KOPT-K1 (cell line): ENCODE data around the gene GREM1.

ENCODE experiments used
- H3K27ac ChIP-seq: fragments of 200-600 bp; sonication (generic); 2 replicates; pipeline ENCODE4 v1.5.1; 2016; ENCODE audit warnings: antibody characterized with exemption, mild to moderate bottlenecking, low read depth, low read length; ENCODE audit not compliant: poor library complexity, severe bottlenecking
- H3K36me3 ChIP-seq: fragments of 200-600 bp; sonication (generic); 2 replicates; pipeline ENCODE4 v1.5.1; 2017; ENCODE audit warnings: antibody characterized with exemption, mild to moderate bottlenecking, low read length, moderate library complexity; ENCODE audit not compliant: insufficient read depth
- H3K9me3 ChIP-seq: fragments of 200-600 bp; sonication (generic); 2 replicates; pipeline ENCODE4 v1.5.1; 2017; ENCODE audit warnings: antibody characterized with exemption, low read length, mild to moderate bottlenecking; ENCODE audit not compliant: insufficient read depth, poor library complexity, severe bottlenecking

The GREM1 gene

DNA sequence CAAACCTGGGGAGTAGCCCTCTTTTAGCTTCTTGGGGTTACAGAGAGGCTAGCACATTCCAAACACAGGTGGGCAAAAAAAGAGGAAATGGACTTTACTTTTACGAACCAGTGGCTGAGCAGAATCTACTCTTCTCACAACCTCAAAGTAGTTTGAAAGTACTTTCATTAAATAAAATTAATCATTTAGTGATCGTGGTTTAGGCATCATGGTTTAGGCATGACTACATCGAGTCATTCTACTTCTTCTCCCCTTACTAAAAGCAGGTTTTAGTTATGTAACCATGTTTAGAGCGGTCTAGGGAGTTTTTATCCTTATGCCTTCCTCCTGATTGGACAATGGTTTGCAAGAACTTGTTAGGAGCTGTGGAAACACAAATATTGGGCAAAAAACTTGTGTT lies 2.5 kb upstream of the GREM1 start:
- Histone ChIP-seq H3K27ac (no peak overlapping the region), H3K9me3 (peaks cover 5% of the 10 kb centered on the region), H3K36me3 (no peaks in the 10 kb centered on the region)

DNA sequence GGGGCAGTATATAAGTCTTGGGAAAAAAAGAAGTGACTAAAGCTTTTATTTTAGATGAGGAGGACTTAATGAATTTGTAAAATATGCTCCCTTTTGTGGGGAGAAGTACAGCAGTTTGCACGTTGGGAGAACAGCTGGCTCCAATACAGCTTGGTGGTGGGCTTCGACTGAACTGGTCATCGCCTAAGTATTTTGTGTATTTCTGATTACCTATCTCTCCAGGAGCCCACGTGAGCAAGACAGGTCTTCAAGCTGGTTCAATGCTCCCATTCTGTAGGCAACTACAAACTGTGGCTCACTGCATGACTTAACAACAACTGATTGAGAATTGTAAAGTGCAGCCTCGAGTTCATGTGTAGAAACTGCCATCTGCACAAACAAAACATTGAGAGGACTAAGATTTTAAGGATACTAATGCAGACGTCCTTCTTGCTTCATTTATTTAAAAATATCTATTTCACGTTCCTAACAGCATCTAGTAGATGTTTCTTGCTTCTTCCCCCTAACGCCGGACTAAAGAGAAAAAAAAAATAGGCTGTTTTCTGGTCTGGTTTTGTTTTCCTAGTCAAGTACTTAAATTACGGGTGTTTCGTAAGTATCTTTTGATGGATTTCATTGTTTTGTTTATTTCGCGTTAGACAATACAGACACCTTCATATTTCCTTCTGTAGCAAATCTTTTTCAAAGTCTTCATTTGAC lies 1.4 kb upstream of the GREM1 start:
- Histone ChIP-seq H3K27ac (no peak overlapping the region), H3K9me3 (peaks cover 5% of the 10 kb centered on the region), H3K36me3 (no peaks in the 10 kb centered on the region)

DNA sequence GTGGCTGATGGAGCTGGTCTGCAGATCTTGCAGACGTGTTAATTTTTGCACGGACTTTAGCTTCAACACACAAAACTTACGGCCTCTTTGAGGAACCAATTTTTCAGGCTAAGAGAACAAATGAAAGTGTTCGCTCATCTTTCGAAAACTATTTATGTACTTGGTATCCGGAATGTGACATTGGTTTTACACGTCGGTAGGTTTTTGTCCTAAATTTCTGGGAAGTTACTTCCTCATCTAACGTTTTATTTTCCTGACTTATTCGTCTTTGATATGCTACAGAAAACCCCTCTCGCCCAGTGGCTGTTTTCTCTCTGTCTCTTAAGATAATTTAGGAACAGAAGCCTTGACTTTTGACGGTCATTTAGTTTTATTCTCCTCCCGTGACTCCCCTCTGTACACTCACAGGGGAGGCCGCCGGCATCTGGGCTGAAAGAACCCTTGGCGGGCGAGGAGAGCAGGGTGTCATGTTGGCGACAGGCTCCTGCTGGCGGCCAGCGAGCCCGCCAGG lies 834 bp upstream of the GREM1 start:
- Histone ChIP-seq H3K27ac (no peak overlapping the region), H3K9me3 (peaks cover 5% of the 10 kb centered on the region), H3K36me3 (no peaks in the 10 kb centered on the region)

DNA sequence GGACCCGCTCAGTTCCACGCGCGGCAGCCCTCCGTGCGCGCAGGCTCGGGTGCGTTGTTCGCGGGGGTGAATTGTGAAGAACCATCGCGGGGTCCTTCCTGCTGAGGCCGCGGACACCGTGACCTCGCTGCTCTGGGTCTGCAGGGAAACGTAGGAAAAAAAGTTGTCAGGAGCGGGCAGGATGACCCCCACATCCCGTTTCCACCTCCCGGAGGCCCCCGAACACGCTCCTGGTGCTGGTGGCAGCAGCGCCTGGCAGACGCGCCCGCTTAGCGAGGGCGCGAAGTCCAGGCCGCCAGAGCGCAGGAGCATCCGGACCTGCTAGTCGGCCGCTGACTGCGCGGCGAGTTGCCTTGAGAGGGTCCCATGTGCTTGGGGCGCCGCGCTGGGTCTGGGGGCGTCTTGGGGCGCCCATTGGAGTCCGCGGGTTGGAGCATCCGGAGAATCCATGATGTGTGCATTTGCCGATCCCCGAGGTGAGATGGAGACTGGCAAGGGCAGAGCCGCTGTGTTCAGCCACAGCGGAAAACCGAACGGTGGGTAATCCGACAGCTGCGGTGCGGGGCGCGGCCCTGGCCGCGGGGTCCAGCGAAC lies 520 bp downstream of the GREM1 start:
- no peak overlapping the region for H3K27ac ChIP-seq
- H3K36me3 ChIP-seq: no peaks in the 10 kb centered on the region
- H3K9me3 ChIP-seq: peaks cover 5% of the 10 kb centered on the region

DNA sequence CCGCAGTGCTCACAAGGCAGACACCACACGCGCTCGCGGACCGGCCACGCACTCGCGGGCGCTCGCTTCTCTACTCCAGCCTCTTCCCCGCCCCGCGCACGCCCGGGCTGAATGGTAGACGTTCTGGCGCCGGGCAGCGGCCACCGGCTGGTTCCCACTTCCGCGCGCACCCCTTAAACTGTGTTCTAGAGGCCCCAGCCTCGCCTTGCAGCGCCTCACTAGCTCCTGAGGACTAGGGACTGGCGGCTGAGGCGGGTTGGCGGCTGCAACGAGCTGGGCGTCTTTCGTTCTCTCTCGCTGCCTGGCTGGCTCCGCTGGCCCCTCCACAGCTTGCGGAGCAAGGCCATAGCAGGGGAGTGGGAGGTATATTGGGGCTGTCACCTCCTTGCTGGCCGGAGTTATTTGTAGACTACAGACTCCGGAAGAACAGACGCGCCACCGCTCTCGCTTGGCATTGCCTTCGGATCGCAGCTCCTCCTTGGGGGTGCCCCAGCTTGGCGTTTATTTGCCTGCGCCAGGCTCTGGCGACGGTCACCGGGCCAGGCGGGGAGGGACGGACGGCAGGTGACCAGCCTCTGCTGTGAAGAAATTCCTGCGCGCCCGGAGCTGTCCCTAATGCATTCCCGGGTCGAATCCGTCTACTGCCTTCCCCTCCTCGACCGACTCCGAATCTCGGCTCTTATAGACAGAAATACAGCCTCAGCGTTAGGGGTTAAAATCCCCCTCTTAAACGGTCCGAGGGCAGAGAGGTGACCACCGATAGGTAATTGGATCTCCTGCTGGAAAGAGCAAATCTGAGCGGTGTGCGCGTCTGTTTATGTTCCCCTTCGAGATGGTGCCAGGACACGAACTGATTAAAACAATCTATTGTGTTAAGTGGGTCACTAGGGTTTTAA lies 1.3 kb downstream of the GREM1 start:
- H3K9me3 ChIP-seq: peaks cover 5% of the 10 kb centered on the region
- H3K36me3 ChIP-seq: no peaks in the 10 kb centered on the region
- H3K27ac ChIP-seq: no peak overlapping the region

DNA sequence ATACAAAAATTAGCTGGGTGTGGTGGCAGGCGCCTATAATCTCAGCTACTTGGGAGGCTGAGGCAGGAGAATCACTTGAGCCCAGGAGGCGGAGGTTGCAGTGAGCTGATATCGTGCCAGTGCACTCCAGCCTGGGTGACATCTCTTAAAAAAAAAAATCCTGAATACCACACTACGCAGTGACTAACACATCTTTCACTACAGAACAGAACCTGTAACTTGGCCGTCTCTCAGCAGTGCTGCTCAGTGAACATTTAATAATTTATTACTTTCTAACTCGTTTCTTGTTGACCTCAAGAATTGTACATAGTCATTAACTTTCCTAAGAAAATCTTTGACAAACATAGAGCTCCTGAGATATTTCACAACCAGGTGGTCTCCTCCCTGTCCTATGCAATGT lies 3.8 kb downstream of the GREM1 start:
- H3K36me3 ChIP-seq: no peaks in the 10 kb centered on the region
- no peak overlapping the region for H3K27ac ChIP-seq
- H3K9me3 ChIP-seq: peaks cover 1% of the 10 kb centered on the region

DNA sequence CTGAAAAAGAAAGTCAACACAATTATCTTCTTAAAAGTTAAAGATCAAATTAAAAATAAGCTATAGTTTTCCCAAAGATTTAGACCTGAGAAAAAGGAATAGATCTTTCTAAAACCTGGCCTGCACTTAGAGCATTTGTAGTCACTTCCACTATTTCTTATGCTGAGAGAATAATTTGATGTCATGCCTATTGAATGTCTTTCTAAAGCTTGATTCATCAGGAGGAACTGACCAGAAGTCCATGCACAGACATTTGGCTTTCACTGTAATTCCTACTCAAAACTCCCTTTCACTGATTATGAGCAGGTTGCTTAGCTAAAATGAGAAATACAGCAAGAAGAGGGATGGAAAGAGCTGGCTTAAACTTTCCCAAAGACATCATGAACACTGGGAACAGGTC lies 4.3 kb downstream of the GREM1 start:
- no peaks in the 10 kb centered on the region for H3K9me3 ChIP-seq
- H3K27ac ChIP-seq: no peak overlapping the region
- no peaks in the 10 kb centered on the region for H3K36me3 ChIP-seq

DNA sequence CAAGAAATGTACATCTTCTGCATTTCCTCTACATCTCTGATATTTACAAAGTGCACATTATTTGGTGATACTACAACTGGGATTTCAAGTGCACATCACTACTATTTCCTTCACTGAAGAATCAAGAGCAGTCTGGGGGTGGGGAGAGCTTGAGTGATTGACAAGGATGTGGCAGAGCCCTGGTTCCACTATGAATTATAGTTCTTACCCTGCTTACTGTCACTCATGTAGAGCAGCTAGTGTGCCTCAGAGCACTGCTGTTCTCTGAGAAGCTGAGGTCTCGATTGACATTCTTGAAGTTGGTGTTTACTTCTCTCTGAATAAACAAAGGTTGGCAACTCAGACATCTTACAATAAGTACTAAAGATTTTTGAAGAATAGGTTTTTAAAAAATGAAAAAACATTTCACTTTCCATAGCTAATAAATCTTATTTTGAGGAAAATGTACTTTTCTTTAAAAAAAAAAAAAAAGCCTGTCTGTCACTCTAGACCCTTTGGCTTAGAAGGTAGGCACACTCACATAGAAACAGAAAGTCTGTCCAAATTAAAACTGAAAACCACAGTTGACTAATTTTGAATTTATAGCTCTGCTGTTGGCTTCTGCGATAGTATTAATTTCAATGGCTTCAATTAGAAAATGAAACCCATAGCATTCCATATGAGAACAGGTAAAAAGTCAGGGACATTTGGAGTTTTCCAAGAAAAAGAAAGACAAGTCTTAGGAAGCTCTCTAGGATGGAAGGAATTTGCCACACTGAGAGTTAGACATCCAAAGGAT lies 5.6 kb downstream of the GREM1 start:
- Histone ChIP-seq H3K36me3 (no peaks in the 10 kb centered on the region), H3K9me3 (no peaks in the 10 kb centered on the region), H3K27ac (no peak overlapping the region)

DNA sequence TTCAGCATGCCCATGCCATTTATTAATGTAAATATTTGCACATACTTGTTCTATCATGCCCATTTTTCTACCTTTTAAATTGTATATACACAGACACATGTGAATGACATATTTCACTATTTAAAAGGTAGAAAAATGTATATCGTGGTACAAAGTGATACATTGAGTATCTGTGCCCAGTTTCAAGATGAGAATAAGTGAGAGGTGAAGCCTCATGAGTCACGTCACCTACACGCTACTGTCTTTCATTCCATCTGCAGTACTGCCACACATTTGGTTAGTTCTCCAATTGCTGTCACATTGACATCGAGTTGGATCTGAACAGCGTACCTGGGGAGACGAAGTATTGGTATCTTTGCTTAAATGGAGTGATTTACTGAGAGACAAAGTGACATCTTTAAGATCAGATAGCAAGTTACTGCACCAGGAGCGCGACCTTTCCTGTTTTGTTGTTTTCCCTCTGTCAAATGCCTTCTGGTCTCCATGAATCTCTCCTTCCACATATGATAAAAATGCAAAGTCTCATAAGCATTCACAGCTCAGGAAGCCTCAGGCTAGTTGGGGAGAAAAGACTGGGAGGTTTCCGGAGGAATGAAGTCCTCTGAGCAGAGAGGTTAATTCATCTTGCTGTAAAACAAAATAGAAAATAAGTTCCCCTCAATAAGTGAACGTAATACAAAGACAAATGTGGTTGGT lies 12.0 kb downstream of the GREM1 start:
- H3K27ac ChIP-seq: no peak overlapping the region
- no peaks in the 10 kb centered on the region for H3K36me3 ChIP-seq
- no peaks in the 10 kb centered on the region for H3K9me3 ChIP-seq

DNA sequence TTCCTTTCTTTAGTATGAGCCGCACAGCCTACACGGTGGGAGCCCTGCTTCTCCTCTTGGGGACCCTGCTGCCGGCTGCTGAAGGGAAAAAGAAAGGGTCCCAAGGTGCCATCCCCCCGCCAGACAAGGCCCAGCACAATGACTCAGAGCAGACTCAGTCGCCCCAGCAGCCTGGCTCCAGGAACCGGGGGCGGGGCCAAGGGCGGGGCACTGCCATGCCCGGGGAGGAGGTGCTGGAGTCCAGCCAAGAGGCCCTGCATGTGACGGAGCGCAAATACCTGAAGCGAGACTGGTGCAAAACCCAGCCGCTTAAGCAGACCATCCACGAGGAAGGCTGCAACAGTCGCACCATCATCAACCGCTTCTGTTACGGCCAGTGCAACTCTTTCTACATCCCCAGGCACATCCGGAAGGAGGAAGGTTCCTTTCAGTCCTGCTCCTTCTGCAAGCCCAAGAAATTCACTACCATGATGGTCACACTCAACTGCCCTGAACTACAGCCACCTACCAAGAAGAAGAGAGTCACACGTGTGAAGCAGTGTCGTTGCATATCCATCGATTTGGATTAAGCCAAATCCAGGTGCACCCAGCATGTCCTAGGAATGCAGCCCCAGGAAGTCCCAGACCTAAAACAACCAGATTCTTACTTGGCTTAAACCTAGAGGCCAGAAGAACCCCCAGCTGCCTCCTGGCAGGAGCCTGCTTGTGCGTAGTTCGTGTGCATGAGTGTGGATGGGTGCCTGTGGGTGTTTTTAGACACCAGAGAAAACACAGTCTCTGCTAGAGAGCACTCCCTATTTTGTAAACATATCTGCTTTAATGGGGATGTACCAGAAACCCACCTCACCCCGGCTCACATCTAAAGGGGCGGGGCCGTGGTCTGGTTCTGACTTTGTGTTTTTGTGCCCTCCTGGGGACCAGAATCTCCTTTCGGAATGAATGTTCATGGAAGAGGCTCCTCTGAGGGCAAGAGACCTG lies 13.2 kb downstream of the GREM1 start:
- H3K27ac ChIP-seq: no peak overlapping the region
- H3K9me3 ChIP-seq: no peaks in the 10 kb centered on the region
- H3K36me3 ChIP-seq: no peaks in the 10 kb centered on the region

DNA sequence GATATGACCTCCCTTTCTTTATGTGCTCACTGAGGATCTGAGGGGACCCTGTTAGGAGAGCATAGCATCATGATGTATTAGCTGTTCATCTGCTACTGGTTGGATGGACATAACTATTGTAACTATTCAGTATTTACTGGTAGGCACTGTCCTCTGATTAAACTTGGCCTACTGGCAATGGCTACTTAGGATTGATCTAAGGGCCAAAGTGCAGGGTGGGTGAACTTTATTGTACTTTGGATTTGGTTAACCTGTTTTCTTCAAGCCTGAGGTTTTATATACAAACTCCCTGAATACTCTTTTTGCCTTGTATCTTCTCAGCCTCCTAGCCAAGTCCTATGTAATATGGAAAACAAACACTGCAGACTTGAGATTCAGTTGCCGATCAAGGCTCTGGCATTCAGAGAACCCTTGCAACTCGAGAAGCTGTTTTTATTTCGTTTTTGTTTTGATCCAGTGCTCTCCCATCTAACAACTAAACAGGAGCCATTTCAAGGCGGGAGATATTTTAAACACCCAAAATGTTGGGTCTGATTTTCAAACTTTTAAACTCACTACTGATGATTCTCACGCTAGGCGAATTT lies 14.9 kb downstream of the GREM1 start:
- Histone ChIP-seq H3K27ac (no peak overlapping the region), H3K36me3 (no peaks in the 10 kb centered on the region), H3K9me3 (no peaks in the 10 kb centered on the region)

DNA sequence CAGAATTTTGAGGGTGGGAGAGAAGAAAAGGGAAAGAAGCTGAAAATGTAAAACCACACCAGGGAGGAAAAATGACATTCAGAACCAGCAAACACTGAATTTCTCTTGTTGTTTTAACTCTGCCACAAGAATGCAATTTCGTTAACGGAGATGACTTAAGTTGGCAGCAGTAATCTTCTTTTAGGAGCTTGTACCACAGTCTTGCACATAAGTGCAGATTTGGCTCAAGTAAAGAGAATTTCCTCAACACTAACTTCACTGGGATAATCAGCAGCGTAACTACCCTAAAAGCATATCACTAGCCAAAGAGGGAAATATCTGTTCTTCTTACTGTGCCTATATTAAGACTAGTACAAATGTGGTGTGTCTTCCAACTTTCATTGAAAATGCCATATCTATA lies 15.5 kb downstream of the GREM1 start:
- no peak overlapping the region for H3K27ac ChIP-seq
- H3K9me3 ChIP-seq: no peaks in the 10 kb centered on the region
- H3K36me3 ChIP-seq: no peaks in the 10 kb centered on the region

DNA sequence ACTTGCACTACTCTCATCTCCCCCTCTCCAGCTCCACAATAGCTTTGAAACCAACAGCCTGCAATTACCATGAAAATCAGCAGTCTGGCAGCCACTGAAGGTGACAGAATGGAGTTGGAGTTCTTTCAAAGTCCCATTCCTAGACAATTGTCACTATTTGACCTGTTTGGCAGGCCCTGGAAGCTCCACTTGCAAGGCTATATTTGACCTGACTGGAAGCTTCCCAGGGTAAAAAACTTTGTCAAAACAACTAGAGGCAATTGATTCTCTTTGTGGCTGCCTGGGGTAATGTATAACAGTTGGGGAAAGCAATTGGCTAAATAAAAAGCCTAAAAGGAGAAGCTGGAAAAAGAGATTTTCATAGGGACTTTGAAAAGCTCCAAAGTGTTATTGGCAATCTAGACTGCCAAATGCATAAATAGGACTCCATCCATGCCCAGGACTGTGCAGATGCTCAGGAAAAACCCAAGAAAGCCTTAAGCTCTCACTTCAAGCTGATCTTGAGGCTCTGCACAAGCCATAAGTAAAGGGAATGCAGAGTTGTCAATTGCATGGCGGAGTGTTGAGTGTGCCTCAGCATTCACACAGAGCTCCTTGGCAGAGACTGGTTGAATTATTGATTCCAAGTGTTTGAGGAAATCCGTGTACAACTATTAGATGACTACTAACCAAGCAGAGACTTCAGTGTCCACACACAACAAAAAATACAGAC lies 18.3 kb downstream of the GREM1 start:
- Histone ChIP-seq H3K36me3 (no peaks in the 10 kb centered on the region), H3K9me3 (no peaks in the 10 kb centered on the region), H3K27ac (no peak overlapping the region)
